ENCODE results near the gene BSPRY.
A peak's percentile ranks its signal among the peaks of the same experiment; 100 is the strongest.

DNA sequence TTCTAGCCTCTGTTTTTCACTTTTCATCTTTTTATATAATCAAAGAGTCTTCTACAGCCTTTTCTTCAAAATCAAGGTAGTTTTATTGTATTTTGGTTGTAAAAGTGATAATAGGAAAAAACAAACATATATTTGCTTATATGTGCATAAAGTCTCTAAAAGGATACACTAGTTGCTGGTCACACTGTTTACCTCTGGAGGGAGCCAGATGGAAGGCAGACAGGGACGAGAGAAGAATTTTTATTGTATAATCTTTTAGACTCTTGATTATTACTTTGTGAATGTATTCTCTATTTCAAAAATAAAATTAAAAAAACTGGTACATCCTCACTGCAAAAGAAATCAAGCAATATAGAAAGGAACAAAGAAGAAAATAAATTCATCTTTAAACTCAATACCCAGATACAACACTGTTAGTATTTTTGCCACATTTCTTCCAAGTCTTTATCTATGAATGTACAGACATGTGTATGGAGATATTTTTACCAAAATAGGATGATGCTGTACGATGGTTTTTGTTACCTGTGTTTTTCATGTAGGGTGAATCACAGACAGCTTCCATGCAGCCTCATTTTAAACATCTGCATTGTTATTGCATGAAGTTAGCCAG is 40.0 kb upstream of the BSPRY start:
- TF ChIP-seq, protein P1, sequence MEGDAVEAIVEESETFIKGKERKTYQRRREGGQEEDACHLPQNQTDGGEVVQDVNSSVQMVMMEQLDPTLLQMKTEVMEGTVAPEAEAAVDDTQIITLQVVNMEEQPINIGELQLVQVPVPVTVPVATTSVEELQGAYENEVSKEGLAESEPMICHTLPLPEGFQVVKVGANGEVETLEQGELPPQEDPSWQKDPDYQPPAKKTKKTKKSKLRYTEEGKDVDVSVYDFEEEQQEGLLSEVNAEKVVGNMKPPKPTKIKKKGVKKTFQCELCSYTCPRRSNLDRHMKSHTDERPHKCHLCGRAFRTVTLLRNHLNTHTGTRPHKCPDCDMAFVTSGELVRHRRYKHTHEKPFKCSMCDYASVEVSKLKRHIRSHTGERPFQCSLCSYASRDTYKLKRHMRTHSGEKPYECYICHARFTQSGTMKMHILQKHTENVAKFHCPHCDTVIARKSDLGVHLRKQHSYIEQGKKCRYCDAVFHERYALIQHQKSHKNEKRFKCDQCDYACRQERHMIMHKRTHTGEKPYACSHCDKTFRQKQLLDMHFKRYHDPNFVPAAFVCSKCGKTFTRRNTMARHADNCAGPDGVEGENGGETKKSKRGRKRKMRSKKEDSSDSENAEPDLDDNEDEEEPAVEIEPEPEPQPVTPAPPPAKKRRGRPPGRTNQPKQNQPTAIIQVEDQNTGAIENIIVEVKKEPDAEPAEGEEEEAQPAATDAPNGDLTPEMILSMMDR (IDR thresholded peaks at IDR 0.05), result peak; percentile 61 to 74 (median 68)
- TF ChIP-seq EP300 (IDR thresholded peaks at IDR 0.05; ENCODE audit: low read depth), result no peak
- no peak for TF ChIP-seq POLR2A (IDR thresholded peaks at IDR 0.05)

All from transverse colon (tissue), 3 donors.